SK-N-SH treated with all-trans-retinoic acid at 6 μM for 48 hours (cell line): ENCODE data around the gene RNFT2.

ENCODE experiments used
- ARNTL ChIP-seq: fragments of 450-650 bp; formaldehyde crosslinking; IDR thresholded peaks from 2 replicates; pipeline ENCODE4 v1.5.0; 2020; ENCODE audit warnings: low read depth, mild to moderate bottlenecking, moderate library complexity, borderline replicate concordance
- CSDC2 ChIP-seq: fragments of 250-450 bp; sonication (Bioruptor Pico); IDR thresholded peaks from 2 replicates; pipeline ENCODE4 v1.5.0; 2020; ENCODE audit warnings: mild to moderate bottlenecking, moderate library complexity
- GLIS3 ChIP-seq: fragments of 250-450 bp; sonication (Bioruptor Pico); IDR thresholded peaks from 2 replicates; pipeline ENCODE4 v1.5.0; 2020; ENCODE audit warnings: mild to moderate bottlenecking, moderate library complexity
- ISL1 ChIP-seq: fragments of 250-450 bp; sonication (Bioruptor Pico); IDR thresholded peaks from 2 replicates; pipeline ENCODE4 v2.1.2; 2022; ENCODE audit warnings: mild to moderate bottlenecking, moderate library complexity
- OSR1 ChIP-seq: fragments of 250-450 bp; sonication (Bioruptor Pico); IDR thresholded peaks from 2 replicates; pipeline ENCODE4 v1.8.0; 2022; ENCODE audit warnings: moderate library complexity, mild to moderate bottlenecking, inconsistent platforms
- PATZ1 ChIP-seq: fragments of 250-450 bp; sonication (Bioruptor Pico); IDR thresholded peaks from 2 replicates; pipeline ENCODE4 v1.8.0; 2020; ENCODE audit warnings: mild to moderate bottlenecking, moderate library complexity, borderline replicate concordance
- TCF4 ChIP-seq: fragments of 250-450 bp; sonication (Bioruptor Pico); IDR thresholded peaks from 2 replicates; pipeline ENCODE4 v1.8.0; 2021; ENCODE audit warnings: mild to moderate bottlenecking, moderate library complexity, borderline replicate concordance
- ZC3H10 ChIP-seq: fragments of 250-450 bp; sonication (Bioruptor Pico); IDR thresholded peaks from 2 replicates; pipeline ENCODE4 v1.5.1; 2021; ENCODE audit warnings: mild to moderate bottlenecking, moderate library complexity
- ZFP30 ChIP-seq: fragments of 450-650 bp; formaldehyde crosslinking; IDR thresholded peaks from 2 replicates; pipeline ENCODE4 v1.5.0; 2022; ENCODE audit warnings: mild to moderate bottlenecking, moderate library complexity
- TF ChIP-seq, protein P1 (sequence below): fragments of 250-450 bp; sonication (Bioruptor Pico); IDR thresholded peaks from 2 replicates; pipeline ENCODE4 v1.5.1; 2020; ENCODE audit warnings: low read depth, mild to moderate bottlenecking, moderate library complexity

DNA sequence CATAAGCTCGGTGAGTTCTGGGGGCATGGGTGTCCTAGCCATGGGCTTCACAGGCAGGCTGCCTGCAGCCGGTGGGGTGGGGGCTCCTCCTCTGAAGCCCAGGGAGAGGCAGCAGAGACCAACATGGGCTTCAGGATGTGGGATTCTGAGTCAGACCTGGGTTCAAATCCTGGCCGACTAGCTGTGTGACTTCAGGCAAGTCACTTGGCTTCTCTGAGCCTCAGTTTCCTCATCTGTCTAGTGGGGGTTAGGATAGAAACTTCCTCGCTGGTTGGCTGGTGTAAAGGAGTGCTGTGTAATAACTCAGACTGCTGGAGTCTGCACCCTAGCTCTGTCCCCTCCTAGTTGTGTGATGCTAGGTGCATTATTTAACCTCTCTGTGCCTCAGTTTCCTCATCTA lies 12.2 kb downstream of the RNFT2 start:
- no peak for TF ChIP-seq PATZ1 (CRISPR knock-in tag)
- TF ChIP-seq GLIS3 (CRISPR knock-in tag), result no peak
- TF ChIP-seq ZC3H10 (CRISPR knock-in tag), result no peak
- TF ChIP-seq CSDC2 (CRISPR knock-in tag), result no peak
- TF ChIP-seq ARNTL, result no peak
- TF ChIP-seq OSR1 (CRISPR knock-in tag), result no peak
- no peak for TF ChIP-seq TCF4
- TF ChIP-seq, protein P1, sequence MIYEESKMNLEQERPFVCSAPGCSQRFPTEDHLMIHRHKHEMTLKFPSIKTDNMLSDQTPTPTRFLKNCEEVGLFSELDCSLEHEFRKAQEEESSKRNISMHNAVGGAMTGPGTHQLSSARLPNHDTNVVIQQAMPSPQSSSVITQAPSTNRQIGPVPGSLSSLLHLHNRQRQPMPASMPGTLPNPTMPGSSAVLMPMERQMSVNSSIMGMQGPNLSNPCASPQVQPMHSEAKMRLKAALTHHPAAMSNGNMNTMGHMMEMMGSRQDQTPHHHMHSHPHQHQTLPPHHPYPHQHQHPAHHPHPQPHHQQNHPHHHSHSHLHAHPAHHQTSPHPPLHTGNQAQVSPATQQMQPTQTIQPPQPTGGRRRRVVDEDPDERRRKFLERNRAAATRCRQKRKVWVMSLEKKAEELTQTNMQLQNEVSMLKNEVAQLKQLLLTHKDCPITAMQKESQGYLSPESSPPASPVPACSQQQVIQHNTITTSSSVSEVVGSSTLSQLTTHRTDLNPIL (CRISPR knock-in tag), result no peak
- no peak for TF ChIP-seq ZFP30 (CRISPR knock-in tag)
- TF ChIP-seq ISL1, result no peak
